ENCODE data around the gene WWC2.

WWC2 gene

DNA sequence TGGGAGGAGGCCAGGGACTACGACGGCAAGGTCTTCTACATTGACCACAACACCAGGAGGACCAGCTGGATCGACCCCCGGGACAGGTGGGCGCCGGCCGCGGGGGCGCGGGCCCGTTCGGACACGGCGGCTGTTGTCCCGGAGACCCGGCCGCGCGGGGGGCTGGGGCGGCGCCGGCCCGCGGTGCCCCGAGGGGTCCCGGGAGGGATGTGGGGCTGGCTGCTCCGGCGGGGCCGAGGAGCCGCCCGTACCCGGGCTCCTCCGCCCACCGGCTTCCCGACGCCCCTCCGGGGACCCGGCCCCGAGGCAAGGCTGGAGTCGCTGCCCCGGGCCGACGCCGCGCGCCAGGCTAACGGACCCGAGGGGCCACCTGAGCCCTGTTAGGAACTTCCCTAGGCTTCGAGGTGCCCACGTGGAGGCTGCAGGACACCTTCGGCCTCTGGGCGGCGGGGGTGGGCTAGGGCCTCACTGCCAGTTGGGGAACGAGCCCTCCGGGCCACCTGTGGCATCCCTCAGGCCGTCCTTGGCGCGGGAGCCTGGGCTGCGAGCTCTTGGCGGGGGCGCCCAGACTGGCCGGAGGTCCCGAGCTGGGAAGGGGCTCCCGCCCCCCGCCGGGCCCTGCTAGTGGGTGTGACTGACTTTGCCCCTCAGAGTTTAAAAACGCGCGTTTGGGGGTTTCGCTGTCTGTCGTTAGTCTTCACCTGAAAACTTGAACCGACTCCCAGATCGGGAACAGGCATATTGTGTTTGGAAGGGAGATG is 660 bp downstream of the WWC2 start (continued):
- TF ChIP-seq ZNF510 (tag by site-specific recombination; IDR thresholded peaks at IDR 0.05; ENCODE audit: insufficient replicate concordance), result no peak
- TF ChIP-seq, protein P1, sequence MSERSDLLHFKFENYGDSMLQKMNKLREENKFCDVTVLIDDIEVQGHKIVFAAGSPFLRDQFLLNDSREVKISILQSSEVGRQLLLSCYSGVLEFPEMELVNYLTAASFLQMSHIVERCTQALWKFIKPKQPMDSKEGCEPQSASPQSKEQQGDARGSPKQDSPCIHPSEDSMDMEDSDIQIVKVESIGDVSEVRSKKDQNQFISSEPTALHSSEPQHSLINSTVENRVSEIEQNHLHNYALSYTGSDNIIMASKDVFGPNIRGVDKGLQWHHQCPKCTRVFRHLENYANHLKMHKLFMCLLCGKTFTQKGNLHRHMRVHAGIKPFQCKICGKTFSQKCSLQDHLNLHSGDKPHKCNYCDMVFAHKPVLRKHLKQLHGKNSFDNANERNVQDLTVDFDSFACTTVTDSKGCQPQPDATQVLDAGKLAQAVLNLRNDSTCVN (tag by site-specific recombination; optimal IDR thresholded peaks at IDR 0.05), result peak; percentile 51
- 0 out of 2 replicates have a peak, but pooled peaks have one; percentile 18 for TF ChIP-seq ZXDB (tag by site-specific recombination; IDR thresholded peaks at IDR 0.05)
- TF ChIP-seq, protein P2, sequence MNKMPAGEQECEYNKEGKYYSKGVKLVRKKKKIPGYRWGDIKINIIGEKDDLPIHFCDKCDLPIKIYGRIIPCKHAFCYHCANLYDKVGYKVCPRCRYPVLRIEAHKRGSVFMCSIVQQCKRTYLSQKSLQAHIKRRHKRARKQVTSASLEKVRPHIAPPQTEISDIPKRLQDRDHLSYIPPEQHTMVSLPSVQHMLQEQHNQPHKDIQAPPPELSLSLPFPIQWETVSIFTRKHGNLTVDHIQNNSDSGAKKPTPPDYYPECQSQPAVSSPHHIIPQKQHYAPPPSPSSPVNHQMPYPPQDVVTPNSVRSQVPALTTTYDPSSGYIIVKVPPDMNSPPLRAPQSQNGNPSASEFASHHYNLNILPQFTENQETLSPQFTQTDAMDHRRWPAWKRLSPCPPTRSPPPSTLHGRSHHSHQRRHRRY (tag by site-specific recombination; IDR thresholded peaks at IDR 0.05), result no peak
- TF ChIP-seq, protein P3, sequence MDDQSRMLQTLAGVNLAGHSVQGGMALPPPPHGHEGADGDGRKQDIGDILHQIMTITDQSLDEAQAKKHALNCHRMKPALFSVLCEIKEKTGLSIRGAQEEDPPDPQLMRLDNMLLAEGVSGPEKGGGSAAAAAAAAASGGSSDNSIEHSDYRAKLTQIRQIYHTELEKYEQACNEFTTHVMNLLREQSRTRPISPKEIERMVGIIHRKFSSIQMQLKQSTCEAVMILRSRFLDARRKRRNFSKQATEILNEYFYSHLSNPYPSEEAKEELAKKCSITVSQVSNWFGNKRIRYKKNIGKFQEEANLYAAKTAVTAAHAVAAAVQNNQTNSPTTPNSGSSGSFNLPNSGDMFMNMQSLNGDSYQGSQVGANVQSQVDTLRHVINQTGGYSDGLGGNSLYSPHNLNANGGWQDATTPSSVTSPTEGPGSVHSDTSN (CRISPR knock-in tag; IDR thresholded peaks at IDR 0.05), result no peak
- no peak for TF ChIP-seq ZNF664 (tag by site-specific recombination; IDR thresholded peaks at IDR 0.05)
- no peak for TF ChIP-seq ZIC2 (tag by site-specific recombination; IDR thresholded peaks at IDR 0.05)
- TF ChIP-seq, protein P4, sequence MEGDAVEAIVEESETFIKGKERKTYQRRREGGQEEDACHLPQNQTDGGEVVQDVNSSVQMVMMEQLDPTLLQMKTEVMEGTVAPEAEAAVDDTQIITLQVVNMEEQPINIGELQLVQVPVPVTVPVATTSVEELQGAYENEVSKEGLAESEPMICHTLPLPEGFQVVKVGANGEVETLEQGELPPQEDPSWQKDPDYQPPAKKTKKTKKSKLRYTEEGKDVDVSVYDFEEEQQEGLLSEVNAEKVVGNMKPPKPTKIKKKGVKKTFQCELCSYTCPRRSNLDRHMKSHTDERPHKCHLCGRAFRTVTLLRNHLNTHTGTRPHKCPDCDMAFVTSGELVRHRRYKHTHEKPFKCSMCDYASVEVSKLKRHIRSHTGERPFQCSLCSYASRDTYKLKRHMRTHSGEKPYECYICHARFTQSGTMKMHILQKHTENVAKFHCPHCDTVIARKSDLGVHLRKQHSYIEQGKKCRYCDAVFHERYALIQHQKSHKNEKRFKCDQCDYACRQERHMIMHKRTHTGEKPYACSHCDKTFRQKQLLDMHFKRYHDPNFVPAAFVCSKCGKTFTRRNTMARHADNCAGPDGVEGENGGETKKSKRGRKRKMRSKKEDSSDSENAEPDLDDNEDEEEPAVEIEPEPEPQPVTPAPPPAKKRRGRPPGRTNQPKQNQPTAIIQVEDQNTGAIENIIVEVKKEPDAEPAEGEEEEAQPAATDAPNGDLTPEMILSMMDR (tag by site-specific recombination; IDR thresholded peaks at IDR 0.05), result peak; percentile 36; the same call in 1 of the 2 replicates
- TF ChIP-seq ZBTB7A (tag by site-specific recombination; IDR thresholded peaks at IDR 0.05; ENCODE audit: low read depth), result no peak
- 0 out of 2 replicates have a peak, but pooled peaks have one; percentile 25 for TF ChIP-seq ZEB2 (tag by site-specific recombination; IDR thresholded peaks at IDR 0.05)
- TF ChIP-seq SCRT1 (tag by site-specific recombination; IDR thresholded peaks at IDR 0.05; ENCODE audit: borderline replicate concordance), result peak; percentile 89
- TF ChIP-seq SP2 (tag by site-specific recombination; IDR thresholded peaks at IDR 0.05), result no peak
- TF ChIP-seq KLF10 (tag by site-specific recombination; IDR thresholded peaks at IDR 0.05), result no peak; the same call in 1 of the 2 replicates
- no peak for TF ChIP-seq ZNF114 (tag by site-specific recombination; IDR thresholded peaks at IDR 0.05)
- TF ChIP-seq ZNF335 (tag by site-specific recombination; conservative IDR thresholded peaks at IDR 0.05), result peak; percentile 14; the same call in 1 of the 2 replicates
- TF ChIP-seq SCRT2 (tag by site-specific recombination; IDR thresholded peaks at IDR 0.05), result peak; percentile 98
- no peak for TF ChIP-seq ZNF324 (tag by site-specific recombination; IDR thresholded peaks at IDR 0.05)
- no peak for TF ChIP-seq ZNF239 (tag by site-specific recombination; IDR thresholded peaks at IDR 0.05)
- TF ChIP-seq KLF9 (tag by site-specific recombination; IDR thresholded peaks at IDR 0.05; ENCODE audit: low read depth), result peak; percentile 40; the same call in 1 of the 2 replicates
- no peak for TF ChIP-seq ZNF624 (tag by site-specific recombination; IDR thresholded peaks at IDR 0.05)
- TF ChIP-seq, protein P5, sequence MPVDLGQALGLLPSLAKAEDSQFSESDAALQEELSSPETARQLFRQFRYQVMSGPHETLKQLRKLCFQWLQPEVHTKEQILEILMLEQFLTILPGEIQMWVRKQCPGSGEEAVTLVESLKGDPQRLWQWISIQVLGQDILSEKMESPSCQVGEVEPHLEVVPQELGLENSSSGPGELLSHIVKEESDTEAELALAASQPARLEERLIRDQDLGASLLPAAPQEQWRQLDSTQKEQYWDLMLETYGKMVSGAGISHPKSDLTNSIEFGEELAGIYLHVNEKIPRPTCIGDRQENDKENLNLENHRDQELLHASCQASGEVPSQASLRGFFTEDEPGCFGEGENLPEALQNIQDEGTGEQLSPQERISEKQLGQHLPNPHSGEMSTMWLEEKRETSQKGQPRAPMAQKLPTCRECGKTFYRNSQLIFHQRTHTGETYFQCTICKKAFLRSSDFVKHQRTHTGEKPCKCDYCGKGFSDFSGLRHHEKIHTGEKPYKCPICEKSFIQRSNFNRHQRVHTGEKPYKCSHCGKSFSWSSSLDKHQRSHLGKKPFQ (tag by site-specific recombination; IDR thresholded peaks at IDR 0.05), result no peak
- no peak for TF ChIP-seq ZSCAN30 (tag by site-specific recombination; IDR thresholded peaks at IDR 0.05)
- TF ChIP-seq, protein P6, sequence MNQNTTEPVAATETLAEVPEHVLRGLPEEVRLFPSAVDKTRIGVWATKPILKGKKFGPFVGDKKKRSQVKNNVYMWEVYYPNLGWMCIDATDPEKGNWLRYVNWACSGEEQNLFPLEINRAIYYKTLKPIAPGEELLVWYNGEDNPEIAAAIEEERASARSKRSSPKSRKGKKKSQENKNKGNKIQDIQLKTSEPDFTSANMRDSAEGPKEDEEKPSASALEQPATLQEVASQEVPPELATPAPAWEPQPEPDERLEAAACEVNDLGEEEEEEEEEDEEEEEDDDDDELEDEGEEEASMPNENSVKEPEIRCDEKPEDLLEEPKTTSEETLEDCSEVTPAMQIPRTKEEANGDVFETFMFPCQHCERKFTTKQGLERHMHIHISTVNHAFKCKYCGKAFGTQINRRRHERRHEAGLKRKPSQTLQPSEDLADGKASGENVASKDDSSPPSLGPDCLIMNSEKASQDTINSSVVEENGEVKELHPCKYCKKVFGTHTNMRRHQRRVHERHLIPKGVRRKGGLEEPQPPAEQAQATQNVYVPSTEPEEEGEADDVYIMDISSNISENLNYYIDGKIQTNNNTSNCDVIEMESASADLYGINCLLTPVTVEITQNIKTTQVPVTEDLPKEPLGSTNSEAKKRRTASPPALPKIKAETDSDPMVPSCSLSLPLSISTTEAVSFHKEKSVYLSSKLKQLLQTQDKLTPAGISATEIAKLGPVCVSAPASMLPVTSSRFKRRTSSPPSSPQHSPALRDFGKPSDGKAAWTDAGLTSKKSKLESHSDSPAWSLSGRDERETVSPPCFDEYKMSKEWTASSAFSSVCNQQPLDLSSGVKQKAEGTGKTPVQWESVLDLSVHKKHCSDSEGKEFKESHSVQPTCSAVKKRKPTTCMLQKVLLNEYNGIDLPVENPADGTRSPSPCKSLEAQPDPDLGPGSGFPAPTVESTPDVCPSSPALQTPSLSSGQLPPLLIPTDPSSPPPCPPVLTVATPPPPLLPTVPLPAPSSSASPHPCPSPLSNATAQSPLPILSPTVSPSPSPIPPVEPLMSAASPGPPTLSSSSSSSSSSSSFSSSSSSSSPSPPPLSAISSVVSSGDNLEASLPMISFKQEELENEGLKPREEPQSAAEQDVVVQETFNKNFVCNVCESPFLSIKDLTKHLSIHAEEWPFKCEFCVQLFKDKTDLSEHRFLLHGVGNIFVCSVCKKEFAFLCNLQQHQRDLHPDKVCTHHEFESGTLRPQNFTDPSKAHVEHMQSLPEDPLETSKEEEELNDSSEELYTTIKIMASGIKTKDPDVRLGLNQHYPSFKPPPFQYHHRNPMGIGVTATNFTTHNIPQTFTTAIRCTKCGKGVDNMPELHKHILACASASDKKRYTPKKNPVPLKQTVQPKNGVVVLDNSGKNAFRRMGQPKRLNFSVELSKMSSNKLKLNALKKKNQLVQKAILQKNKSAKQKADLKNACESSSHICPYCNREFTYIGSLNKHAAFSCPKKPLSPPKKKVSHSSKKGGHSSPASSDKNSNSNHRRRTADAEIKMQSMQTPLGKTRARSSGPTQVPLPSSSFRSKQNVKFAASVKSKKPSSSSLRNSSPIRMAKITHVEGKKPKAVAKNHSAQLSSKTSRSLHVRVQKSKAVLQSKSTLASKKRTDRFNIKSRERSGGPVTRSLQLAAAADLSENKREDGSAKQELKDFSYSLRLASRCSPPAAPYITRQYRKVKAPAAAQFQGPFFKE (tag by site-specific recombination; IDR thresholded peaks at IDR 0.05; ENCODE audit: borderline replicate concordance), result no peak
